H1 (cell line): ENCODE measurements around the gene IL1RAP. TPM values are rescaled to one million over a fixed set of nuclear protein-coding genes. Genes with fewer than 3 reads are reported as not detected.

Source experiments
- CTCF ChIP-seq, 3 experiments: IDR thresholded peaks; 1 replicate in 2 of 3; 2 replicates in 1 of 3; pipeline versions ENCODE4 v1.5.1 to v1.6.1; 2011; ENCODE audit warnings: low read length in 3 of 3, mild to moderate bottlenecking in 3 of 3, inconsistent platforms in 2 of 3, low read depth in 1 of 3, moderate library complexity in 1 of 3; ENCODE audit not compliant: insufficient read depth in 1 of 3; ENCODE audit errors: control extremely low read depth in 1 of 3
- EZH2 ChIP-seq: fragments of 200-600 bp; sonication (generic); IDR thresholded peaks from 2 replicates; pipeline ENCODE4 v1.7.1; 2012; ENCODE audit warnings: low read depth, mild to moderate bottlenecking, moderate library complexity, low read length, inconsistent platforms; ENCODE audit not compliant: severe bottlenecking
- SUZ12 ChIP-seq: fragments of 200-600 bp; sonication (generic); IDR thresholded peaks from 2 replicates; pipeline ENCODE4 v1.6.1; 2012; ENCODE audit warnings: mild to moderate bottlenecking, inconsistent platforms, low read length, moderate library complexity, mixed read lengths
- polyA plus RNA-seq, 7 experiments: library from polyadenylated mRNA; depleted of rRNA in 3 of 7; stranded (reverse) in 5 of 7; unstranded in 2 of 7; fragments of >200 nt in 5 of 7; fragments of 200-250 nt in 2 of 7; gene quantifications; 1 replicate in 5 of 7; 2 replicates in 1 of 7; 4 replicates in 1 of 7; pipeline versions ENCODE4 v1.2.1 to v1.2.3, GENCODE V29; 2011 to 2013; ENCODE audit warnings: missing spikeins in 2 of 7, mixed read lengths in 2 of 7
- total RNA-seq: library from RNA; stranded (reverse); fragmentation: NEBNext Ultra II Directional; extraction: Animal tissue kit (Norgen Biotek cat#: 25700); gene quantifications from 2 replicates; pipeline ENCODE4 v1.2.1, GENCODE V29; 2021

IL1RAP gene
- total and polyA plus RNA-seq, 2 of the 8 experiments (the other 6 are each of a cell fraction or from before 2014, with no cell fraction given): 2.4 to 3.9 TPM

- TF ChIP-seq CTCF (IDR thresholded peaks at IDR 0.05; ENCODE audit: control extremely low read depth in 1 of 3, insufficient read depth in 1 of 3, low read depth in 1 of 3, low read length in 3 of 3) (no peak), SUZ12 (no peak), EZH2 (no peak)
Measured at GRCh38 chr3:190577225-190577624, 63.3 kb downstream of the IL1RAP start (continued).
